ENCODE data around the gene STRA6.

GRCh38 chr15:74200871-74201419 is 1.6 kb downstream of the STRA6 start:
- TF ChIP-seq EZH2phosphoT487 (IDR thresholded peaks at IDR 0.05; ENCODE audit: borderline replicate concordance) (no peak), CTCF (conservative IDR thresholded peaks at IDR 0.05; ENCODE audit: low read length) (no peak)
